Measurements from ENCODE around the gene OTOP2.

- TF ChIP-seq CTCF (conservative IDR thresholded peaks at IDR 0.05; ENCODE audit: low read length) = no peak
- TF ChIP-seq EZH2phosphoT487 (IDR thresholded peaks at IDR 0.05; ENCODE audit: borderline replicate concordance, low read depth, low read length) = no peak
Observed at GRCh38 chr17:74916136-74916850, 7.8 kb upstream of the OTOP2 start.
